ENCODE data around the gene PLCH2.

Gene PLCH2, protein sequence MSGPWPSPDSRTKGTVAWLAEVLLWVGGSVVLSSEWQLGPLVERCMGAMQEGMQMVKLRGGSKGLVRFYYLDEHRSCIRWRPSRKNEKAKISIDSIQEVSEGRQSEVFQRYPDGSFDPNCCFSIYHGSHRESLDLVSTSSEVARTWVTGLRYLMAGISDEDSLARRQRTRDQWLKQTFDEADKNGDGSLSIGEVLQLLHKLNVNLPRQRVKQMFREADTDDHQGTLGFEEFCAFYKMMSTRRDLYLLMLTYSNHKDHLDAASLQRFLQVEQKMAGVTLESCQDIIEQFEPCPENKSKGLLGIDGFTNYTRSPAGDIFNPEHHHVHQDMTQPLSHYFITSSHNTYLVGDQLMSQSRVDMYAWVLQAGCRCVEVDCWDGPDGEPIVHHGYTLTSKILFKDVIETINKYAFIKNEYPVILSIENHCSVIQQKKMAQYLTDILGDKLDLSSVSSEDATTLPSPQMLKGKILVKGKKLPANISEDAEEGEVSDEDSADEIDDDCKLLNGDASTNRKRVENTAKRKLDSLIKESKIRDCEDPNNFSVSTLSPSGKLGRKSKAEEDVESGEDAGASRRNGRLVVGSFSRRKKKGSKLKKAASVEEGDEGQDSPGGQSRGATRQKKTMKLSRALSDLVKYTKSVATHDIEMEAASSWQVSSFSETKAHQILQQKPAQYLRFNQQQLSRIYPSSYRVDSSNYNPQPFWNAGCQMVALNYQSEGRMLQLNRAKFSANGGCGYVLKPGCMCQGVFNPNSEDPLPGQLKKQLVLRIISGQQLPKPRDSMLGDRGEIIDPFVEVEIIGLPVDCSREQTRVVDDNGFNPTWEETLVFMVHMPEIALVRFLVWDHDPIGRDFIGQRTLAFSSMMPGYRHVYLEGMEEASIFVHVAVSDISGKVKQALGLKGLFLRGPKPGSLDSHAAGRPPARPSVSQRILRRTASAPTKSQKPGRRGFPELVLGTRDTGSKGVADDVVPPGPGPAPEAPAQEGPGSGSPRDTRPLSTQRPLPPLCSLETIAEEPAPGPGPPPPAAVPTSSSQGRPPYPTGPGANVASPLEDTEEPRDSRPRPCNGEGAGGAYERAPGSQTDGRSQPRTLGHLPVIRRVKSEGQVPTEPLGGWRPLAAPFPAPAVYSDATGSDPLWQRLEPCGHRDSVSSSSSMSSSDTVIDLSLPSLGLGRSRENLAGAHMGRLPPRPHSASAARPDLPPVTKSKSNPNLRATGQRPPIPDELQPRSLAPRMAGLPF (N-terminal part only)

DNA sequence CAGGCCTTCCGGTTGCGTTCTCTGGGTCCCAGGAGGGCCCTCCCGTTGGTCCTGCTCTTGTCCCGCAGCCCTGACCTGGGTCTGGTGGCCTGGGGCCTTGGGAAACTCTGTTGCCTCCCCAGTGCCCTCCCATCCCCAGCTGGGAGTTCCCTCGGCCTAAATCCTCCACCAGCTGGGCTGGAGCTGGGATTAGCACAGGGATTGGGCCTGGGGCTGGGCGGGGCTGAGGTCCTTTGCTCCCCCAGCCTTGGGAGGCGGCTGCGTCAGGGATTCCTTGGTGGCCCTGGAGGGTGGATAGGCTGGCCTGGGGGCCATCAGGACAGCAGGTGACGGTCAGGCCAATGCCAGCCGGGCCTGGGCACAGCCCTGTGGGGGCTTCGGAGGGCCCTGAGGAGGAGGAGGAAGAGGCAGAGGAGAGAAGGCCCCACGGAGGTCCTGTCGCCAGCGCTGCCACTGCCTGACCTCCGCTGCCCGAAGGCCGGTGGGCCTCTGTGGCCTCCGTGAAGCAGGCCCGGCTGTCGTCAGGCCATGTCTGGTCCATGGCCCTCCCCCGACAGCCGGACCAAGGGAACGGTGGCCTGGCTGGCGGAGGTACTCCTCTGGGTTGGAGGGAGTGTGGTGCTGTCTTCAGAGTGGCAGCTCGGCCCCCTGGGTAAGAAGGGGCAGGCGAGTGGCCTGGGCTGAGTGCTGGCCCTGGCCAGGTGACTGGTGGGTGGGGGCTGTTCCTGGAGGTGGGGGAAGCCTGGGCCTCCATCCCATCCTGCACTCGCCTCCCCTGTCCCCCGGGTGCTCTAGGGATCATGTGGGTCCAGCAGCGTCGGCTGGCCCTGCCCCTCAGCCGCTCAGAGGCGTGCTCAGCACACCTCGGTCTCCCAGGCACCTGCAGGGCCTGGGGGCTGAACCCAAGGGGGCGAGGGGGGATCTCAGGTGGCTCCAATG is at the start of gene PLCH2:
PLCH2 (plus strand) TSS at position 229 of the 939 bp plus-strand sequence; CDS start at position 529, 300 bp downstream.
- no peak for DNase-seq (ENCODE audit: extremely low read depth in 1 of 2, low read depth in 1 of 2)

DNA sequence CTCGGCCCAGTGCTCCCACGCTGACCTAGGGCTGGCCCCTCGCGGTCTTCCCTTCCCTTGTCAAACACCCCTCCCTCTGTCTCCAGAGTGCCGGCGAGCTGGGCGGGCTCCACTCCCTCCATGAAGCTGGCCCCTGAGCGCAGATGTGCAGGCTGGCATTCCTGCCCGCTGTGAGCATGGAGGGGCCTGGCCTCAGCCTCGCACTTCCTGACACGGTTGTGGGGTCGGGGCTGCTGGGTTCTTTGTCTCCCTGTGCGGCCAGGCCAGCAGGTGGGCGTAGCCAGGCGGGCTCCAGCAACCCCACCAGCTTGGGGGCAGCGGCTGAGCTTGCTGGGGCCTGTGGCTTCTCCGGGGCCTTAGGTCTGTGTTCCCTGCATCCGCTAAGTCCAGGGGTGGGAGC is 49.5 kb upstream of the PLCH2 start:
- no peak for DNase-seq (ENCODE audit: extremely low read depth in 1 of 2, low read depth in 1 of 2)

DNA sequence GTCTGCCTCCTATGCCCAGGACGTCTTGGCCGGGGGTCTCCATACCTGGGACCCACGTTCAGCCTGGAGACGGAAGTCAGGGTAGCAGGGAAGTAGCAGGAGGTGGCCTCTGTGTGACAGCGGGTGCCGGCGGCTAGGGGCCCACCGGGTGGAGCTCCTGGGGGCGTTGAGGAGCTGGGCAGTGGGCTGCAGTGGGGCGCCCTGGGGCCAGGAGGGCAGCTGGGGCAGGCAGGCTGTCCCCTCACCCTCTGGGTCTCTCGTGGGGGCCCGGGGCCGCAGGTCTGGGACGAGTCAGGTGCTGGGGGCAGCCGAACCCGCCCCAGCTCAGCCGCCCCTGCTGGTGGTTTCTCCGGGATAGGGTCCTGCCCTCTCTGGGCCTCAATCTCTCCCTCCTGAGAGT is 49.0 kb upstream of the PLCH2 start:
- DNase-seq (ENCODE audit: extremely low read depth in 1 of 2, low read depth in 1 of 2): no peak

DNA sequence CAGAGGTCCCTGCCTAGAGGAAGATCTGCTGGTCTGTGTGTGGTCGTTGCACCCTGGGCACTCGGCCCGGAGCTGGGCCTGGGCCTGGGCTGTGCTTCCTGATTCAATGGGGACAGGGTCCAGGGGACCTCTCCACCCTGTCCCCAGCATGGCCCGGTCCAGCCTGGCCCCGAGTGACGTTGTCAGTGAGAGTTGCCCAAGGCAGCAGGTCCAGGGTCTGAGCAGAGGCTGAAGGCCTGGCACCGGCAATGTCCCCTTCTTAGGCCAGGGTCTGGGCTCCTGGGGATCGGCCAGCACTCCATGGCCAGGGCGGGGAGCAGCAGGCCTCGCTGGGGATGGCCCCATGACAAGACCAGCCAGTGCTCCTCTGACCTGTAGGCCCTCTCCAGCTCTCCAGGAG is 48.1 kb upstream of the PLCH2 start:
- no peak for DNase-seq (ENCODE audit: extremely low read depth in 1 of 2, low read depth in 1 of 2)

DNA sequence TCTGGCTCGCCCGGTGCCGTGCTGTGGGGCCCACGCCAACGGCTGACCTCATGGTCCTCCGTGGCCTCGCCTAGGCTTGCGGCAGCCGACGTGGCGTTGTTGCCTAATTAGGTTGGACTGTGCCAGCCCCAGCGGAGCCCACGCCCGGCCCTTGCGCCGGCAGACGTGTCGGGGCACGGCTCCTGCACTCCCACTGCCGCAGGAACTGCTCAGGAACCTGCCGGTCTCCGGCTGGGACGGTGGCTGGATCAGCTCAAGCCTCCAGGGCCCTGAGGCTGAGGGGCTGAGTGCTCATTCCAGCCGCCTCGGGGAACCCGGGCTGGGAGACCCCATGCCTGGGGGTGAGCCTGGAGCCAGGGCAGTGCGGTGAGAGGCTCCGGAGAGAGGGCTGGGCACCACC is 47.6 kb upstream of the PLCH2 start:
- no peak for DNase-seq (ENCODE audit: extremely low read depth in 1 of 2, low read depth in 1 of 2)

DNA sequence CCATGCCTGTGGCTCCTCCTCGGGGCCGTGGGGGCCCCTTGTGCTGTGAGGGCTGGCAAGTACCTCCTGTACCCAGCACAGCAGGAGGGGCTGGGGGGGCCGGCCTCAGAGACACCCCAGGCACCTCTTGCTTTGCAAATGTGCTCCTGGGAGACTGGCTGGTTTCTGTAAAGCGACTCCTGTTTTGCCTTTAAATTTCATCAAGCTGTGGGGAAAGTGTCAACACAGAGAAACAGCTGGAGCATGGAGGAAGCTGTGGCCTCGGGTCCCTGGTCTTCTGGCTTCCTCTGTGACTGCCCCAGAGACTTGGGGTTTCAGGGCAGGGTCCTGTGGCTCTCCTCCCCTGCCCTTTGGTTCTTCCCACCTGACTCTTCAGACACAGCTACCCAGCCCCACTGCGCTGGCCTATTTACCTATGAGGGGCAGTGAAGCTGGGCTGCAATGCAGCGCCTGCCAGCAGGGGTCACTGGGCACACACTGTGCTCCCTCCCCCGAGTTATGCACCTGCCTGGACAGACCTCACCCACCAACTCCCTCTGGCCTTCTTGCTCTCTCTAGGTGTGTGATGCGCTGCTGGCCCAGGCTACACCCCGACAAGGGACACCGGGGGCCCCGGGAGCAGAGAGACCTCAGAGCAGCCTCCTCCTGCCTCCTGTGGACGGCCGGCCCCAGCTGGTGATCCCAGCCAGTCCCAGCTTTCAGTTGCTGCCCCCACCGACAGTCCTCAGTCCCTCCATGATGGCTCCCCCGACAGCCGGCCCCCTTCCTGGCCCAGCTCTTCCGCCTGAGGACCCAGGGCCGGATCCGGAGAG is 46.1 kb upstream of the PLCH2 start:
- no peak for DNase-seq (ENCODE audit: extremely low read depth in 1 of 2, low read depth in 1 of 2)

DNA sequence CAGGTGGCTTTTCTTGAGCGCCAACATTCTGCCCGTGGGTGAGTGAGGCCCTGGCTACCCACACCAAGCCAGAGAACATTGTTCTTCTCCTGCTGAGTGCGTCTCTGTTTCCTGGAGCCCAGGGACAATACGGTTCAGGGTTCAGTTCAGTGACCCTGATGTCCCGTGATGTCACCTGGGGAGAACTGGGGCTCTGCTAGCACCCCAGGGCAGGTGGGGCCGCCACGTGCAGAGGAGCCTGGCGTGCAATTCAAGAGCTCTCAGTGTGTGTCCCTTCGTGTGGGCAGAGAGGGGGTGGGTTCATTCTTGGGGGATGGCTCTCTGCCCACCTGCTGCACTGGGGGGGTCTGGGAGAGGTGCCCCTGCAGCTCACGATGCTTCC is 45.5 kb upstream of the PLCH2 start:
- no peak for DNase-seq (ENCODE audit: extremely low read depth in 1 of 2, low read depth in 1 of 2)

DNA sequence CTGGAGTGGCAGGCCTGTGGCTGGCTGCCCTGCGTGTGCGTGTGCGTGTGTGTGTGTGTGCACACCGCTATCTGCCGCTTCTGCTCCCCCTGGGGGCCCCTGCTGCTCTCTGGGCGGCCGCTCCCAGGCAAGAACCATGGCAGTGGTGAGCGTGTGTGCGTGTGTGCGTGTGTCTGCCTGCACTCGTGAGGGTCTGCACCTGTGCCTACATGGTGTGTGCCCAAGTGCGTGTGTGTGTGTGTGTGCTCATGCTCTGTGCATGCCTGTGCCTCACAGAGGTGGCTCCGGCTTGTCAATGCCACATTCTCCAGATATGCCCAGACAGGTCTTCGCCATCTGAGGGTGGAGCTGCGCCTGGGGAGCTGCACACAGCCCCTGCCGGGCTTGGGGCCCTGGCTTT is 45.0 kb upstream of the PLCH2 start:
- no peak for DNase-seq (ENCODE audit: extremely low read depth in 1 of 2, low read depth in 1 of 2)

DNA sequence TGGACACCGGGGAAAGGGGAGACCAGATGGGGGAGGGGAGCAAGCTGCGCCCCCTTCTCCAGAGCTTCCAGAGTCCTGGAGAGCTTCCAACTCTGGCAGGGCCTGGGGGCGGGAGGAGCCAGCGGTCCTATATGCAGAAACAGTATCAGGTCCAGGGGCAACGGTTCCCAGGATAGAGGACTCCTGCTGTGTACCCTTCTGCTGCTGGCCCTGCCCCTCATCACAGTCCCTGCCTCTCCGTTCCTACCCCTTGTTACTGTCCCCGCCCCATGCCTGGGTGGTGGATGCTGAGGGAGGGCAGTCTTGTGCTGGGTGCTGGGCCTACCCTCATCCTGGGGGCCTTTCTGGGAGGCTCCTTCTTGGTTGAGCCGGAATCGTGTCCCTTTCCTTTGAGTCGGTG is 44.6 kb upstream of the PLCH2 start:
- DNase-seq (ENCODE audit: extremely low read depth in 1 of 2, low read depth in 1 of 2): no peak

DNA sequence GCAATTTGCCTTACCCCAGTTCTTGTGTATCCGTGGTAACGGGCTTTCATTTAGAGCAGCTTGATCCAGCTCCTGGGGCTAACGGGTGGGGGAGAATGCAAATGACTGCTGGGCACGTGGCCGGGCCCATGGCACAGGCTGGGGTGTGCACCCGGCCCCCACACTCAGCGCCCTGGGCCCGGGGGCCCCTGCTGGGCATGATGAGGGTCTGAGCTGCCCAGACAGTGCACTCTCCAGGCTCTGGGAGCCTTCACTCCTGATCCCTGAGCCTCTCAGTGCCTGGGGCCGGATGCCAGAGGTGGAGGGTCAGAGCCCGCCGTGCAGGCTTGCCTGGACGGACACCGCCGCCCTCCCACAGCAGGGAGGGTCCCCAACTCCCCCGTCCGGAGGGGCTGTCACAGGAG is 43.6 kb upstream of the PLCH2 start:
- DNase-seq (ENCODE audit: extremely low read depth in 1 of 2, low read depth in 1 of 2): no peak

DNA sequence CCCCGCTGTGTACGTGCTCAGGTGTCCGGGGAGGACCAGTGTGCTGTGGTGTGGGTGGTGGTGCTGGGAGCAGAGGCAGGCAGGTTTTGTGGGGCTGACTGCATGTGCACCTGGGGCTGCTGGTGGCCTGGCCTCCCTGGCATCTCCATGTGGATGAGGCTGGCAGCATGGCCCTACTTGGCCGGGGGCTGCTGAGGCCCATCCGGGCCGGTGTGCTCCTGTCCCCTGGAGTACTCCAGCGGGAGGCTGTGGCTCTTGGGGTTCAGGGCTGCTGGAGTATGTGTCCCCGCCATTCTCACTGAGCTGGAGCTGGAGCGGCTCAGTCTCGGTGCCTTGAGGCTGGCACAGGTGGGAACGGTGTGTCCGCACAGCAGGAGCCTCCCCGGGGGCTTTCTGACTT is 42.9 kb upstream of the PLCH2 start:
- DNase-seq (ENCODE audit: extremely low read depth in 1 of 2, low read depth in 1 of 2): no peak

DNA sequence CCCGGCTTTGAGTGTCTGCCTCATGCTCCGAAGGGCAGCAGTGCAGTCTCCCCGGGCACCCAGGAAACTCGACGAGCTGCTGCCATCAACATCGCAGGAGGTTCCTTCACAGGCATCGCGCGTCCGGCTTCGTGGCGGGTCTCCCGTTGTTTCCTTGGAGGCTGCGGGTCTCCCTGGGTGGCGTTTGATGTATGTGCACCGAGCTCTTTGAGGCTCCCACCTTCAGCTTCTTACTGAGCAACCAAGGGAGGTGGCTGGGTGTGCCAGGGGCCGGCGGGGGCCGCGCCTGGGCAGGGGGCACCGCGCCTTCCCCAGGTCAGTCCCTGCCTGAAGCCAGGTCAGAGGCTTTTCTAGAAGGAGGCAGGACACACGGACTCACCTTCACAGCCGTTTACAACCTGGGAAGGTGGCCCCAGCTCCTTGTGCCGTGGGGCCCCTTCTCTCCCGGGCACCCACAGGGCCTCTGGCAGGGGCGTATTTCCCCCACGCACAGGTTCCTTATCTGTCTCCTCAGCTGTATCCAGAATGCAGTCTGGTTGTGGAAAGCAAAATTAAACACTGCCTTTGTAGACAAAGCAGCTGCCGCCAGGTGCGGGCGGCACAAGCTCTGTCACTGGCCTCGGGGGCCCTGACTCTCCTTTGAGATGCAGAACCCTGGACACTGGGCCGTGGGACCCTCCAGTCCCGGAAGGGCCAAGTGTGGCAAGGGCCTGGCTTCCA is 42.0 kb upstream of the PLCH2 start:
- DNase-seq (ENCODE audit: extremely low read depth in 1 of 2, low read depth in 1 of 2): no peak

DNA sequence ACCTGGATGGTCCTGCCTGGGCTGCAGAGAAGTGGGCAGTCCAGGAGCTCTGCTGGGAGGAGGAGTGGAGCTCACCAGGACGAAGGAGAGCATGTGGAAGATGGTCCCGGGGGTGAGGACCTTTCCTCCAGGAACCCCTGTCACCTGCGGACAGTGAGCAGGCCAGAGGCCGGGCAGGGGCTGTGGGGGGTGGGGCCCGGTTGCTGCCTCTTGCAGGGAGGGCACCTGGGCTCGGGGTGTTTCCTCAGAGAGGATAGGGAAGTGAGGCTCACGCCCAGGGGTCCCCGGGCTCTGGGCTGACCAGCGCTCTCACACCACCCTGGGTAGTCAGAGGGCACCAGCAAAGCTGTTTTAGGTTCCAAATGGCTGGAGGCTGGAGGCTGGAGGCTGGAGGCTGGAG is 41.0 kb upstream of the PLCH2 start:
- DNase-seq (ENCODE audit: extremely low read depth in 1 of 2, low read depth in 1 of 2): no peak

DNA sequence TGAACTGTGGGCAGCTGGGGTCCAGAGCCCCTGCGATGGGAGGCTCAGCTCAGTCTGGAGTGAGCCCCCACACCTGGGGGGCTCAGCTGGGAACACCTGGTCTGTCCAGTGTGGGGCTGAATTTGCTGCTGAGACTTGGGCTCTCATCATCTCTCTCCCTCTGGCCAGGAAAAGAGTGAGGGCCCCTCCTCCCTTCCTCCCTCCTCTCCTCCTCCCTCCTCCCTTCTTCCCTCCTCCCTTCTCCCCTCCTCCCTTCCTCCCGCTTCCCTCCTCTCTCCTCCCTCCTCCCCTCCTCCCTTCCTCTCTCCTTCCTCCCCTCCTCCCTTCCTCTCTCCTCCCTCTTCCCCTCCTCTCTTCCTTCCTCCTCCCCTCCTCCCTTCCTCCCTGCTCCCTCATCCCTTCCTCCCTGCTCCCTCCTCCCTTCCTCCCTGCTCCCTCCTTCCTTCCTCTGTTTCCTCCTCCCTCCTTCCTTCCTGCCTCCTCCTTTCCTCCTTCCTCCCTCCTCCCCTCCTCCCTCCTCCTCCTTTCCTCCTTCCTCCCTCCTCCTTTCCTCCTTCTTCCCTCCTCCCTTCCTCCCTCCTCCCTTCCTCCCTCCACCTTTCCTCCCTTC is 40.2 kb upstream of the PLCH2 start:
- no peak for DNase-seq (ENCODE audit: extremely low read depth in 1 of 2, low read depth in 1 of 2)

DNA sequence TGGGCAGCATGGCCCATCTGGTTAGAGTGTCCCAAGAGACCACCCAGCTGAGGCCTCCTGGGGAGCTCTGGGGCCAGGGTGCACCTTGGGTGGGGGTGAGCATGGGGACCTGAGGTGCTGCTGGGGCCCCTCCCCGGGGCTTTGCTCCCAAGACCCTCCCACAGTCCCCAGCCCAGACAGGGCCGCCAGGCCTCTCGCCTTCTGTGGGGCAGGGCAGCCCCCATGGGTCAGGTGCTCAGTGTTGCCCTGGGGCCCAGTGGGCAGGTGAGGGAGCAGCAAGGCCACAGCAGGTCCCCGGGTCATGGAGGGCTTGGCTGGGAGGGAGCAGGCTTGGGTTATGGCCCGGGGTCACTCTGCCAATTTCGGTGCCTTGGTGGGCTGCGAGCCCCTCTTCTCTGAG is 39.2 kb upstream of the PLCH2 start:
- no peak for DNase-seq (ENCODE audit: extremely low read depth in 1 of 2, low read depth in 1 of 2)

DNA sequence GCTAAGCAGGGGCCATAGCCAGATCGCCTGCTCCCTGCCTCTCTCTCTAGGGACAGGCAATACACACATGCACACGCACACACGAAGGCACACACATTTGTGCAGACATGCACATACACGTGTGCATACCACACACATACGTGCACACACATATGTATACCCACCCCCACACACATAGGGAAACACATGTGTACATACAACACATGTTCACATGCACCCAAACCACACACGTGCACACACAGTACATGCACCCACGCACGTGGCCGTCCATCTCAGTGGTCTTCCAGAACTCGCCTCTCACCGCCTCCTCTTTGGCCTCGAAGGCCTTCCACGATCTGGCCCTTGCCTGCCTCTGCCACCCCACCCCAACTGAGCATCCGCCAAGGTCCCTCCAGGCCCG is 38.5 kb upstream of the PLCH2 start:
- DNase-seq (ENCODE audit: extremely low read depth in 1 of 2, low read depth in 1 of 2): no peak

DNA sequence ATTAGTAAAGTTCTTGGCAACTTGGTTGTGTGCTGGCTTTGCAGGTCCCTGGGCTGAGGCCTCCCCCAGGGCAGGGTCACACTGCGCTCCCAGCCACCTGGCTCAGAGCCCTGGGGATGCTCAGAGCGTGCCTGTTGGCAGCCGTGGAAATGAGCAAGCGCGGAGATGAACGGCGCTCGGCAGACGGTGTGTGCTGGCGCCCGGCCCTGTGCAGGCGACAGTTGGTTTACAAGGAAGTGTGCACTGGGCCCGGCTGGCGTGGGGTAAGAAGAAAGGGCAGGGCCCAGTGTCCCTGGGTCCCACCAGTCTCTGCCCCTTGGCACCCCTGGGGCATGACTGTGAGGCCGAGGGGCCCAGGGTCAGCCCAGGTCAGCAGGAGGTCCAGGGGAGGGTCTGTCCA is 38.1 kb upstream of the PLCH2 start:
- no peak for DNase-seq (ENCODE audit: extremely low read depth in 1 of 2, low read depth in 1 of 2)

DNA sequence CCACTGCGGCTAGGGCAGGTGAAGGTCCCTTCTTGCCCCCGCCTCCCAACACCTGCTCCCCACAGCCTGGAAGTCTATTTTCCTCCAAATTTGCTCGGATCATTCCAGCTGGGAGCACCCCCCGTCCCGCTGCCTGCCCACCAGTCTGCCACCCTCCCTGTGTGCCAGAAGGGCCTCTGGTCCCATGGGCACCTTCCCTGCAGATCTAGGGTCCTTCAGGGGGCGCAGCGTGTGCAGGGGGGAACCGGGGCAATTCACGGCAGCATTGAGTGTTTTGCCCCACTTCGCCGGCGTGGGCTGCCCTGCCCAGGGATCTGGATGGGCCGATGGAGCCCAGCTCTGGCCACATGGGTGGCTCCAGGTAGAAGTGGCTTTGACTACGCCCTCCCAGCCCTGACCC is 37.4 kb upstream of the PLCH2 start:
- no peak for DNase-seq (ENCODE audit: extremely low read depth in 1 of 2, low read depth in 1 of 2)

All from stimulated activated CD8-positive, alpha-beta memory T cell treated with anti-CD3 and anti-CD28 coated beads, Interleukin-7, amount 100 ng/mL, for 48 hours (primary cell).